Breast epithelium (tissue), 4 donors: Measurements from ENCODE around the gene SLAMF9. TPM values are rescaled to one million over a fixed set of nuclear protein-coding genes. Genes with fewer than 3 reads are reported as not detected.
A peak's percentile ranks its signal among the peaks of the same experiment; 100 is the strongest.

Experiments
- DNase-seq, 2 donors: peaks; one replicate each; pipeline ENCODE4 v3.0.0-alpha.2; 2019; ENCODE audit warnings: low spot score in 2 of 2
- H3K27ac ChIP-seq, 2 donors: fragments of 200-600 bp; sonication (generic) in 1 of 2; one replicate each; pipeline ENCODE4 v1.5.1; 2016 to 2019; ENCODE audit warnings: mild to moderate bottlenecking in 1 of 2
- H3K27me3 ChIP-seq, 2 donors: fragments of 200-600 bp; sonication (generic) in 1 of 2; one replicate each; pipeline versions ENCODE4 v1.5.1 to v1.6.0; 2017 to 2019; ENCODE audit warnings: control low read depth in 1 of 2, mild to moderate bottlenecking in 1 of 2
- H3K36me3 ChIP-seq: fragments of 200-600 bp; one replicate; pipeline ENCODE4 v1.5.1; 2019
- H3K4me1 ChIP-seq, 2 donors: fragments of 200-600 bp; sonication (generic); one replicate each; pipeline ENCODE4 v1.5.1; 2016 to 2019; ENCODE audit warnings: control low read depth in 1 of 2
- H3K4me3 ChIP-seq, 3 donors: fragments of 200-600 bp; sonication (generic); 1 replicate in 2 of 3; 2 replicates in 1 of 3; pipeline ENCODE4 v1.5.1; 2016 to 2019; ENCODE audit warnings: mild to moderate bottlenecking in 3 of 3, moderate library complexity in 2 of 3
- H3K9me3 ChIP-seq, 2 donors: fragments of 200-600 bp; sonication (generic) in 1 of 2; one replicate each; pipeline ENCODE4 v1.5.1; 2016 to 2019; ENCODE audit warnings: control low read depth in 1 of 2
- POLR2A ChIP-seq: fragments of 450-650 bp; IDR thresholded peaks from one replicate; pipeline ENCODE4 v1.6.1; 2016; ENCODE audit warnings: antibody characterized with exemption, mild to moderate bottlenecking, moderate library complexity
- POLR2AphosphoS5 ChIP-seq, 3 donors: sonication (generic); formaldehyde crosslinking; IDR thresholded peaks; one replicate each; pipeline ENCODE4 v1.6.1; 2017; ENCODE audit warnings: antibody characterized with exemption in 3 of 3
- intact Hi-C: fragments of 100-400 bp; cut with DNase I; formaldehyde crosslinking; loops from one replicate; pipeline ENCODE4 v1.15.1; 2023; ENCODE audit warnings: low total_unique reads
- total RNA-seq, 3 donors: library from RNA; depleted of rRNA; stranded (reverse); fragments of >200 nt; gene quantifications; one replicate each; pipeline ENCODE4 v1.1.0, GENCODE V29; 2016
- TF ChIP-seq, protein P1 (sequence below), 3 donors: fragments of 450-650 bp; IDR thresholded peaks; one replicate each; pipeline ENCODE4 v1.5.1; 2016 to 2017; ENCODE audit warnings: antibody characterized with exemption in 3 of 3, mild to moderate bottlenecking in 3 of 3, moderate library complexity in 3 of 3

SLAMF9 gene
- total RNA-seq, 3 donors from 2014 or later = not detected

DNA sequence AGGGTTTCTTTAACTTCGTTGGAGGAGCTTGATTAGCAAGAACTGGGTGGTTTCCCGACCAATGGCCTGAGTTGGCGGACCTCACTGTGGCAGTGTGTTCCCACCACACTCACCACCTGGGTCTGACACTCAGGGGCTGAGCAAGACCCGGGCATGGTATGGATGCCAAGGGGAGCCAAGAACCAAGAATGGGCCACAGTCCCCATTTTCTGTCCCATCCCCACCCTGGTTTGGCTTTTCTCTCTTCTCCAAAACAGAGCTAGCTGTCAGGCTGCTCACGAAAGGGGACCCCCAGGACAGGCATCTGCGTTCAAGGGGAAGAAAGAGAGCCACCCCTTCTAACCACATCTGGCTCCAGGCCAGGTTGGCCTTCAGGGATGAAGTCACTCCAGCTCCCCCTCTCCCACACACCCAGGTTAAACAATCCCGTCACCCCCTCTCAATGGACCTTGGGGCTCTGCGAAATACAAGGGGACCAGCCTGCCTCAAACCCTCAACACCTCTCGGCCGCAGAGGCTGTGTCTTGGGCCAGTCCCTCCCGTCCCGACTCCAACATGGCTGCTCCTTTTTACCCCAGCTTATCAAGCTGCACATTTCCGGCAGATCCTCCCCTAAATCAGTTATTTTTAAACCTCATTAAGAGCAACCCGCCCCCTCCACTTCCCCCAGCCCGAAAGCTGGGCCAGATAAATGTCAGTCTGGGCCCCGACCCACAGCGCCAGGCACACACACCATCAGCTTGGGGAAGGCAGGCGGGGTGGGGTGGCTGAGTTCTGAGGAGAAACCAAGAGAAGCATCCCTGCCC, 32.1 kb downstream of the SLAMF9 start:
- peak overlapping the region; percentile 98 to 99 for H3K27ac ChIP-seq
- intact Hi-C loops = no loop called here
- DNase-seq = no peak

DNA sequence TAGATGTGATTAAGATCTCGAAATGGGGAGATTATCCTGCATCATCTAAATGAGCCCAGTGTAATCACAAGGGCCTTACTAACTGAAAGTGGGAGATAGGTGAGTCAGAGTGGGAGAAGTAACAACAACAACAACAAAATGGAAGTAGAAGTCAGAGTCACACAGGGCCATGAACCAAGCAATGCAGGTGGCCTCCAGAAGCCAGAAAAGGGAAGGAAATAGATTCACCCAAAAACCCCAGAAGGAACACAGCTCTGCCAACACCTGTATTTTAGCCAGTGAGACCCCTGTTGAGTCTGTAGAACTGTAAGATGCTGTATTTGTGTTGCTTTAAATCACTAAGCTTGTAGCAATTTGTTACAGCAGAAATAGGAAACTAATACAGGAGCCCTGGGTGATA, 32.8 kb downstream of the SLAMF9 start:
- Histone ChIP-seq H3K36me3 (peaks cover 5% of the 10 kb centered on the region), H3K27ac (peak overlapping the region; percentile 98 to 99), H3K4me1 (peaks cover 10 to 21% of the 10 kb centered on the region in 2 donors), H3K27me3 (no peaks in the 10 kb centered on the region), H3K4me3 (peak overlapping the region in 1 of 3 donors; percentile 87), H3K9me3 (no peaks in the 10 kb centered on the region)
- no peak for DNase-seq
- TF ChIP-seq, protein P1, sequence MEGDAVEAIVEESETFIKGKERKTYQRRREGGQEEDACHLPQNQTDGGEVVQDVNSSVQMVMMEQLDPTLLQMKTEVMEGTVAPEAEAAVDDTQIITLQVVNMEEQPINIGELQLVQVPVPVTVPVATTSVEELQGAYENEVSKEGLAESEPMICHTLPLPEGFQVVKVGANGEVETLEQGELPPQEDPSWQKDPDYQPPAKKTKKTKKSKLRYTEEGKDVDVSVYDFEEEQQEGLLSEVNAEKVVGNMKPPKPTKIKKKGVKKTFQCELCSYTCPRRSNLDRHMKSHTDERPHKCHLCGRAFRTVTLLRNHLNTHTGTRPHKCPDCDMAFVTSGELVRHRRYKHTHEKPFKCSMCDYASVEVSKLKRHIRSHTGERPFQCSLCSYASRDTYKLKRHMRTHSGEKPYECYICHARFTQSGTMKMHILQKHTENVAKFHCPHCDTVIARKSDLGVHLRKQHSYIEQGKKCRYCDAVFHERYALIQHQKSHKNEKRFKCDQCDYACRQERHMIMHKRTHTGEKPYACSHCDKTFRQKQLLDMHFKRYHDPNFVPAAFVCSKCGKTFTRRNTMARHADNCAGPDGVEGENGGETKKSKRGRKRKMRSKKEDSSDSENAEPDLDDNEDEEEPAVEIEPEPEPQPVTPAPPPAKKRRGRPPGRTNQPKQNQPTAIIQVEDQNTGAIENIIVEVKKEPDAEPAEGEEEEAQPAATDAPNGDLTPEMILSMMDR (IDR thresholded peaks at IDR 0.05) = no peak
- TF ChIP-seq POLR2A = no peak
- intact Hi-C loops = no loop called here

More for the DNA sequence above, 32.1 kb downstream of the SLAMF9 start:
- Histone ChIP-seq H3K4me1 (peaks cover 10 to 22% of the 10 kb centered on the region in 2 donors), H3K9me3 (no peaks in the 10 kb centered on the region), H3K4me3 (peak overlapping the region; percentile 87 to 96 (median 95)), H3K36me3 (peaks cover 5% of the 10 kb centered on the region), H3K27me3 (no peaks in the 10 kb centered on the region)
- TF ChIP-seq POLR2A (no peak), POLR2AphosphoS5 (IDR thresholded peaks at IDR 0.05) (no peak)
- TF ChIP-seq, protein P1 (IDR thresholded peaks at IDR 0.05) = no peak

DNA sequence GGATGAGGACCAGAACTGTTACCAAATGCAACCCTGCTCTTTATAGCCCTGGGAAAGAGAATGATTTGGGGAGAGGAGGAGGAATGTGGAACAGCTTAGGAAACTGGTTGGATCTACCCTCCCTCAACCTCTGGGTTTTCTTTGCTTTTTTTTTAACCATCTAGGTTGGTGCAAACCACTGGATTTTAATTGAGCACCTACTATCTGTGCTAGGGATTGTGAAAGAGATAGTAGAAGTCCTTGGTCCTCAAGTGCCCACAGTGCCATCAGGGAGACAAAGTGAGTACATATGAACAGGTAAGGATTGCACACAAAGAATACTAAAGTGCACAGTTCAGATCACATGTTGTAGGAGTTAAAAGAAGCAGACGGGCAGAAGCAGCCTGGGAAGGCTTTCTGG, 33.4 kb downstream of the SLAMF9 start:
- TF ChIP-seq POLR2A (no peak), POLR2AphosphoS5 (IDR thresholded peaks at IDR 0.05) (no peak)
- TF ChIP-seq, protein P1 (IDR thresholded peaks at IDR 0.05) = no peak
- Histone ChIP-seq H3K27ac (peak overlapping the region; percentile 98 to 99), H3K27me3 (no peaks in the 10 kb centered on the region), H3K4me3 (no peak overlapping the region), H3K9me3 (no peaks in the 10 kb centered on the region), H3K4me1 (peaks cover 6 to 15% of the 10 kb centered on the region in 2 donors), H3K36me3 (peaks cover 5% of the 10 kb centered on the region)
- intact Hi-C loops = no loop called here
- DNase-seq = no peak

DNA sequence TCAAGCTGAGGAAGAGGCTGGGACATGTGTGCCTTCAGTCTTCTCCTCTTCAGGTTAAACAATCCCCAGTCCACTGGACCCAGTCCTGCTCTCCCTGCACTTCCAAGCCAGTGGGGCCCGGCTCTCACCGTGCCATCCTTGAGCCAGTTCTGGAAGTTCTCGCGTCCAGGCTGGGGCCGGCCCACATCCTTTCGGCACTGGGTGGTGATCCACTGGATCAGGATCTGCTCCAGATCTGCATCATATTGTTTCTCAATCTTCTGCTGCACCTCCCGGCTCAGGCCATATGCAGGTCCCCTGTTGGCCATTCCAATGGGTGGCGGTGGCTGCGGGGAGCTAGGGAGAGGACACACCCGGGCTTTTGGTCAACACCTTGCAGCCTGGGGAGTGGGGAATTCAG, 33.8 kb downstream of the SLAMF9 start:
- no peaks in the 10 kb centered on the region for H3K27me3 ChIP-seq
- peaks cover 5% of the 10 kb centered on the region for H3K36me3 ChIP-seq
- H3K27ac ChIP-seq = peak overlapping the region; percentile 98 to 99
- TF ChIP-seq, protein P1 (IDR thresholded peaks at IDR 0.05) = no peak
- TF ChIP-seq POLR2A (no peak), POLR2AphosphoS5 (IDR thresholded peaks at IDR 0.05) (no peak)
- intact Hi-C loops = no loop called here
- peaks cover 6 to 15% of the 10 kb centered on the region in 2 donors for H3K4me1 ChIP-seq
- no peak for DNase-seq
- H3K4me3 ChIP-seq = no peak overlapping the region
- H3K9me3 ChIP-seq = no peaks in the 10 kb centered on the region

DNA sequence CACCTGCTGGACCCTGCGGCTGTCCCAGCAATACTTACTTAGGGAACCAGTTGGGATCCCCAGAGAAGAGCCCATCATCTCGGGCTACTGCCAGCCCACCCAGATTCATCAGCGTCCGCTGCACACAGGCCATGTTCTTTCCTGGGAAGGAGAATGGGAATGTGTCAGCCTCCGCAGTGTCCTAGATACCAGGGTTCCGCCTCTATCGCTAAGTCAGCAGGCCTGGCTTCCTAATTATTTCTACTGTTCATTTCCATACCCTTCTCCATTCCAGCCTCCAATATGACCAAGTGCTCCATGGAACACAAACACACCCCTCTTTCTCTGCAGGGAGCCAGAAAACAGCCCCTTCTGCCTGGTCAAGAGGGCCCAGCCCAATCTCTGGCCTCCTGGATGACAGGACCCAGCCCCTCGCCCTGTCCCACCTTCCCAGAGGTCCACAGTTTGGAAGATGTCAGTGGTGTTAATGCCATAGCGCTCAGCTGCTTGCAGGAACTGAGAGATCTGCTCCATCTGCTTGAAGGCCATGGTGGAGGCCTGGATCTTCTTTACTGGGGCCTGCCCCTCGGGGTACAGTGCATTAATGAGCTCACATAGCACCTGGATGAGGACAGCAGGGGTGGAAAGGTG, 34.7 kb downstream of the SLAMF9 start:
- DNase-seq = no peak
- Histone ChIP-seq H3K27me3 (no peaks in the 10 kb centered on the region), H3K27ac (peak overlapping the region; percentile 29 to 99), H3K9me3 (no peaks in the 10 kb centered on the region), H3K4me1 (peaks cover 6 to 15% of the 10 kb centered on the region in 2 donors), H3K4me3 (no peak overlapping the region), H3K36me3 (peaks cover 5% of the 10 kb centered on the region)
- TF ChIP-seq POLR2AphosphoS5 (IDR thresholded peaks at IDR 0.05) = no peak
- TF ChIP-seq, protein P1 (IDR thresholded peaks at IDR 0.05) = no peak
- no peak for TF ChIP-seq POLR2A
- intact Hi-C loops = no loop called here
